ENCODE data around the gene DGKG.

The DGKG gene

DNA sequence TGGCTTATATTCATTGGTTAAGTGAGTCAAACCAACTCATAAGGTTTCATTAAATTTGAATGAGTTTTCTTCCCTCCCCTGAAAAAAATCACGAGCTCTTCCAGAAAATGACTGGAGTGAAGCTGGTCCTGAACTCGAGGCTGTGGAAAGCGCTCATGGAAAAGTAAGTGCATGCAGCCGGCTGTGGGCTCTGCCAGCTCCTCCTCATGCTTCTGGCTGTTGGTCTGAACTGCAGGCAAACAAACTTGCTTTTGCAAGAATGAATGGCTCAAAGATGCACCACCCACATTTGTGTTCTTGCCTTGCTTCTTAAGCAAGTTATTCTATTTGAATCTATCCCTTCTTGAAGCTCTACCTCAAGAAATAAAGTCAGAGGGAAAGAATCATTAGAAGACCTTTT is 259.3 kb downstream of the DGKG start:
- no CpG with 5 or more reads among the region's 4 CpGs for WGBS (ENCODE audit: extremely low coverage, insufficient coverage, insufficient read length)

GRCh38 chr3:186100398-186100797 is 261.6 kb downstream of the DGKG start:
- Histone ChIP-seq H3K79me2 (ENCODE audit: control insufficient read depth, insufficient read depth, low read length, poor library complexity) (no peaks in the 10 kb centered on the region), H3K4me2 (ENCODE audit: low read length) (no peak overlapping the region), H2BK12ac (ENCODE audit: low read length) (no peak overlapping the region), H3K27me3 (ENCODE audit: insufficient read depth, low read length) (no peaks in the 10 kb centered on the region), H4K8ac (ENCODE audit: low read depth, low read length) (no peak overlapping the region), H3K27ac (ENCODE audit: low read depth, low read length) (no peak overlapping the region), H3K79me1 (ENCODE audit: low read length) (no peaks in the 10 kb centered on the region), H2BK5ac (ENCODE audit: low read depth, low read length, poor library complexity) (no peak overlapping the region), H4K91ac (ENCODE audit: low read depth, low read length) (no peak overlapping the region), H3K36me3 (ENCODE audit: control insufficient read depth in 1 of 2, insufficient read depth in 2 of 2, low read length in 2 of 2) (no peaks in the 10 kb centered on the region), H3K4ac (ENCODE audit: low read depth, low read length) (no peak overlapping the region), H3K23ac (ENCODE audit: low read length) (no peak overlapping the region), H2AK5ac (ENCODE audit: low read length) (no peak overlapping the region), H4K12ac (ENCODE audit: low read depth, low read length) (no peak overlapping the region), H3K18ac (ENCODE audit: low read length) (no peak overlapping the region), H3K4me3 (ENCODE audit: low read depth, low read length) (no peak overlapping the region), H3K9me3 (ENCODE audit: insufficient read depth, low read depth, low read length) (no peaks in the 10 kb centered on the region), H2BK120ac (ENCODE audit: insufficient read depth, low read length, poor library complexity) (no peak overlapping the region), H3K4me1 (ENCODE audit: control insufficient read depth in 1 of 2, insufficient read depth in 2 of 2, low read length in 2 of 2) (peaks cover 11 to 15% of the 10 kb centered on the region in 2 experiments), H3K9ac (ENCODE audit: low read length) (no peak overlapping the region), H3K14ac (ENCODE audit: low read length) (no peak overlapping the region), H2AFZ (ENCODE audit: insufficient read depth, low read length, poor library complexity) (no peak overlapping the region)
- DNase-seq = no peak
- no CpG with 5 or more reads among the region's 3 CpGs for WGBS (ENCODE audit: extremely low coverage, insufficient coverage, insufficient read length)

More for the DNA sequence above, 259.3 kb downstream of the DGKG start:
- Histone ChIP-seq H3K23ac (ENCODE audit: low read length) (no peak overlapping the region), H4K91ac (ENCODE audit: low read depth, low read length) (no peak overlapping the region), H2BK12ac (ENCODE audit: low read length) (no peak overlapping the region), H3K4me1 (ENCODE audit: control insufficient read depth in 1 of 2, insufficient read depth in 2 of 2, low read length in 2 of 2) (peaks cover 7% of the 10 kb centered on the region in 2 experiments), H3K18ac (ENCODE audit: low read length) (no peak overlapping the region), H3K14ac (ENCODE audit: low read length) (no peak overlapping the region), H2BK120ac (ENCODE audit: insufficient read depth, low read length, poor library complexity) (no peak overlapping the region), H3K4me3 (ENCODE audit: low read depth, low read length) (no peak overlapping the region), H3K4ac (ENCODE audit: low read depth, low read length) (no peak overlapping the region), H4K8ac (ENCODE audit: low read depth, low read length) (no peak overlapping the region), H2AFZ (ENCODE audit: insufficient read depth, low read length, poor library complexity) (no peak overlapping the region), H3K79me1 (ENCODE audit: low read length) (no peaks in the 10 kb centered on the region), H2AK5ac (ENCODE audit: low read length) (no peak overlapping the region), H2BK5ac (ENCODE audit: low read depth, low read length, poor library complexity) (no peak overlapping the region), H3K79me2 (ENCODE audit: control insufficient read depth, insufficient read depth, low read length, poor library complexity) (no peaks in the 10 kb centered on the region), H4K12ac (ENCODE audit: low read depth, low read length) (no peak overlapping the region), H3K36me3 (ENCODE audit: control insufficient read depth in 1 of 2, insufficient read depth in 2 of 2, low read length in 2 of 2) (no peaks in the 10 kb centered on the region), H3K9ac (ENCODE audit: low read length) (no peak overlapping the region), H3K27me3 (ENCODE audit: insufficient read depth, low read length) (no peaks in the 10 kb centered on the region), H3K9me3 (ENCODE audit: insufficient read depth, low read depth, low read length) (no peaks in the 10 kb centered on the region), H3K4me2 (ENCODE audit: low read length) (no peak overlapping the region), H3K27ac (ENCODE audit: low read depth, low read length) (no peak overlapping the region)
- no peak for DNase-seq

DNA sequence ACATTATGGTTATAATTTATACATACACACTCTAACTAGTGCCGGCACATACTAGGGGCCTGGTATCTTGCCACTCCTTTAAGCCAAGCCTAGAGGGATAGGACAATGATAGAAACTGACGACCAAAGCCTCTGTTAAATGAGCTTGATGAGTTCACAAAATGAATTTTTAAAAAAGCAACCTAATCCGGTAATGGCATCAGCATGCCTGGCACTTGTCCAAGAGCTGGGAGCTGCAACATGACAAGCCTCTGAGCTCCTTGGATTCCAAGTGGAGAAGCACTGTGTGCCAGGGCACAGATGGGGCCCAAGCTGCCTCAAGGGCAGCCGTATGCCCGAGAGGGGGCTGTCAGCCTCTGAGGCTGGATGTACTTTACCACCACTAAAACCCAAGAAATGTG is 262.9 kb downstream of the DGKG start:
- no peak for DNase-seq
- Histone ChIP-seq H3K4me1 (ENCODE audit: control insufficient read depth in 1 of 2, insufficient read depth in 2 of 2, low read length in 2 of 2) (peaks cover 11 to 14% of the 10 kb centered on the region in 2 experiments), H2BK12ac (ENCODE audit: low read length) (no peak overlapping the region), H3K27me3 (ENCODE audit: insufficient read depth, low read length) (no peaks in the 10 kb centered on the region), H3K27ac (ENCODE audit: low read depth, low read length) (no peak overlapping the region), H3K23ac (ENCODE audit: low read length) (no peak overlapping the region), H3K4me3 (ENCODE audit: low read depth, low read length) (no peak overlapping the region), H3K4ac (ENCODE audit: low read depth, low read length) (no peak overlapping the region), H3K9me3 (ENCODE audit: insufficient read depth, low read depth, low read length) (no peaks in the 10 kb centered on the region), H3K14ac (ENCODE audit: low read length) (no peak overlapping the region), H2BK5ac (ENCODE audit: low read depth, low read length, poor library complexity) (no peak overlapping the region), H4K8ac (ENCODE audit: low read depth, low read length) (no peak overlapping the region), H3K36me3 (ENCODE audit: control insufficient read depth in 1 of 2, insufficient read depth in 2 of 2, low read length in 2 of 2) (no peaks in the 10 kb centered on the region), H3K4me2 (ENCODE audit: low read length) (no peak overlapping the region), H4K12ac (ENCODE audit: low read depth, low read length) (no peak overlapping the region), H3K79me2 (ENCODE audit: control insufficient read depth, insufficient read depth, low read length, poor library complexity) (no peaks in the 10 kb centered on the region), H3K79me1 (ENCODE audit: low read length) (no peaks in the 10 kb centered on the region), H3K9ac (ENCODE audit: low read length) (no peak overlapping the region), H2AK5ac (ENCODE audit: low read length) (no peak overlapping the region), H4K91ac (ENCODE audit: low read depth, low read length) (no peak overlapping the region), H3K18ac (ENCODE audit: low read length) (no peak overlapping the region), H2AFZ (ENCODE audit: insufficient read depth, low read length, poor library complexity) (no peak overlapping the region), H2BK120ac (ENCODE audit: insufficient read depth, low read length, poor library complexity) (no peak overlapping the region)
- WGBS (ENCODE audit: extremely low coverage, insufficient coverage, insufficient read length) = no CpG with 5 or more reads among the region's 5 CpGs

DNA sequence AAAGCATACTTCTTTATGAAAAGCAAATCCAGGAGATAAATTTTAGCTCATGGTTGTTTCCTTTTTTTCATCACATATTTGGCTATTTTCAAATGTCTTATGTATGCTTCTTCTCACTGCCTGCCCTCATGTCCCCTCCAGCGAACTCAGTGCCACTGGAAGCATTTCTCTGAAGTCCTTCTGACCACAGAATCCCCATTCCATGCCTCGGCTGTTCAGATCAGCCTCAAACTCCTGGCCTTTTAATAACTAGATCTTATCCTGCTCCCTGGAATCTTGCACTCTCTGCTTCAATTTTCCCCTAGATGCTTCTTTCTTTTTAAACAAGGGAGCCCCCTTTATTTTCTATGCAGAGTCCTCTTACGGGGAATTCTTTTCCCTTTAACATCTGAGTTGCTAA is 263.3 kb downstream of the DGKG start:
- H4K12ac ChIP-seq (ENCODE audit: low read depth, low read length) = no peak overlapping the region
- no peaks in the 10 kb centered on the region for H3K79me2 ChIP-seq (ENCODE audit: control insufficient read depth, insufficient read depth, low read length, poor library complexity)

More for the DNA sequence above, 263.3 kb downstream of the DGKG start:
- Histone ChIP-seq H3K18ac (ENCODE audit: low read length) (no peak overlapping the region), H2BK120ac (ENCODE audit: insufficient read depth, low read length, poor library complexity) (no peak overlapping the region), H3K79me1 (ENCODE audit: low read length) (no peaks in the 10 kb centered on the region), H4K8ac (ENCODE audit: low read depth, low read length) (no peak overlapping the region), H2AFZ (ENCODE audit: insufficient read depth, low read length, poor library complexity) (no peak overlapping the region), H2BK12ac (ENCODE audit: low read length) (no peak overlapping the region), H3K4ac (ENCODE audit: low read depth, low read length) (no peak overlapping the region), H3K23ac (ENCODE audit: low read length) (no peak overlapping the region), H3K36me3 (ENCODE audit: control insufficient read depth in 1 of 2, insufficient read depth in 2 of 2, low read length in 2 of 2) (no peaks in the 10 kb centered on the region), H2AK5ac (ENCODE audit: low read length) (no peak overlapping the region), H3K27ac (ENCODE audit: low read depth, low read length) (no peak overlapping the region), H3K4me2 (ENCODE audit: low read length) (no peak overlapping the region), H3K4me3 (ENCODE audit: low read depth, low read length) (no peak overlapping the region), H4K91ac (ENCODE audit: low read depth, low read length) (no peak overlapping the region), H3K9ac (ENCODE audit: low read length) (no peak overlapping the region), H3K9me3 (ENCODE audit: insufficient read depth, low read depth, low read length) (no peaks in the 10 kb centered on the region), H3K27me3 (ENCODE audit: insufficient read depth, low read length) (no peaks in the 10 kb centered on the region), H3K4me1 (ENCODE audit: control insufficient read depth in 1 of 2, insufficient read depth in 2 of 2, low read length in 2 of 2) (peaks cover 11 to 13% of the 10 kb centered on the region in 2 experiments), H2BK5ac (ENCODE audit: low read depth, low read length, poor library complexity) (no peak overlapping the region), H3K14ac (ENCODE audit: low read length) (no peak overlapping the region)
- WGBS (ENCODE audit: extremely low coverage, insufficient coverage, insufficient read length) = no CpG with 5 or more reads among the region's 3 CpGs
- no peak for DNase-seq
